H9 (cell line): ENCODE measurements around the gene TSC22D1. TPM values are rescaled to one million over a fixed set of nuclear protein-coding genes. Genes with fewer than 3 reads are reported as not detected.

Experiments used
- DNase-seq: peaks from one replicate; pipeline ENCODE4 v3.0.0-alpha.2; 2017
- H2AFZ ChIP-seq: one replicate; pipeline ENCODE4 v1.6.1; 2013; ENCODE audit warnings: mild to moderate bottlenecking, low read length, control low read depth, moderate library complexity
- H2AK5ac ChIP-seq: 2 replicates; pipeline ENCODE4 v1.6.1; 2013; ENCODE audit warnings: low read length, control low read depth, mixed read lengths; ENCODE audit not compliant: insufficient read length
- H2BK120ac ChIP-seq: one replicate; pipeline ENCODE4 v1.6.1; 2013; ENCODE audit warnings: low read depth, mild to moderate bottlenecking, low read length, control low read depth, inconsistent platforms; ENCODE audit not compliant: poor library complexity, severe bottlenecking
- H2BK12ac ChIP-seq: 2 replicates; pipeline ENCODE4 v1.6.1; 2013; ENCODE audit warnings: low read length, control low read depth, mixed read lengths, low read depth; ENCODE audit not compliant: insufficient read length
- H2BK15ac ChIP-seq: 2 replicates; pipeline ENCODE4 v1.6.1; 2013; ENCODE audit warnings: low read depth, low read length, control low read depth
- H2BK20ac ChIP-seq: one replicate; pipeline ENCODE4 v1.6.1; 2013; ENCODE audit warnings: low read depth, mild to moderate bottlenecking, low read length, control low read depth, inconsistent platforms; ENCODE audit not compliant: poor library complexity, severe bottlenecking
- H2BK5ac ChIP-seq: 2 replicates; pipeline ENCODE4 v1.6.1; 2013; ENCODE audit warnings: low read length, control low read depth, mixed read lengths; ENCODE audit not compliant: insufficient read length
- H3K14ac ChIP-seq: 2 replicates; pipeline ENCODE4 v1.6.1; 2013; ENCODE audit warnings: low read length, control low read depth; ENCODE audit not compliant: insufficient read depth
- H3K18ac ChIP-seq: 2 replicates; pipeline ENCODE4 v1.6.1; 2013; ENCODE audit warnings: low read depth, mild to moderate bottlenecking, mixed read lengths, low read length, control low read depth; ENCODE audit not compliant: insufficient read length
- H3K23ac ChIP-seq: 2 replicates; pipeline ENCODE4 v1.6.1; 2013; ENCODE audit warnings: low read length, control low read depth, mixed read lengths, low read depth; ENCODE audit not compliant: insufficient read length
- H3K23me2 ChIP-seq: 2 replicates; pipeline ENCODE4 v1.6.1; 2013; ENCODE audit warnings: low read depth, mild to moderate bottlenecking, mixed read lengths, low read length, control low read depth; ENCODE audit not compliant: insufficient read length, poor library complexity, severe bottlenecking
- H3K27ac ChIP-seq: 2 replicates; pipeline ENCODE4 v1.5.1; 2013; ENCODE audit warnings: low read length, control low read depth, mixed read lengths, low read depth; ENCODE audit not compliant: insufficient read length
- H3K27me3 ChIP-seq: 2 replicates; pipeline ENCODE4 v1.6.1; 2013; ENCODE audit warnings: low read length, control low read depth, inconsistent platforms; ENCODE audit not compliant: insufficient read depth
- H3K4ac ChIP-seq: 2 replicates; pipeline ENCODE4 v1.6.1; 2013; ENCODE audit warnings: low read depth, mild to moderate bottlenecking, control low read depth, inconsistent platforms, low read length, moderate library complexity
- H3K4me1 ChIP-seq: 2 replicates; pipeline ENCODE4 v1.6.1; 2013; ENCODE audit warnings: low read length, control low read depth, inconsistent platforms; ENCODE audit not compliant: insufficient read depth
- H3K4me2 ChIP-seq: 2 replicates; pipeline ENCODE4 v1.6.1; 2013; ENCODE audit warnings: low read length, control low read depth, mixed read lengths; ENCODE audit not compliant: insufficient read length, insufficient read depth
- H3K56ac ChIP-seq: 2 replicates; pipeline ENCODE4 v1.6.1; 2013; ENCODE audit warnings: low read depth, mild to moderate bottlenecking, mixed read lengths, low read length, control low read depth; ENCODE audit not compliant: insufficient read length
- H3K79me1 ChIP-seq: 2 replicates; pipeline ENCODE4 v1.6.1; 2013; ENCODE audit warnings: low read depth, mild to moderate bottlenecking, moderate library complexity, low read length, control low read depth, inconsistent platforms; ENCODE audit not compliant: insufficient read depth, poor library complexity, severe bottlenecking
- H3K79me2 ChIP-seq: 2 replicates; pipeline ENCODE4 v1.6.1; 2013; ENCODE audit warnings: low read length, control low read depth, inconsistent platforms; ENCODE audit not compliant: insufficient read depth
- H3K9ac ChIP-seq: 2 replicates; pipeline ENCODE4 v1.6.1; 2013; ENCODE audit warnings: low read length, control low read depth, mixed read lengths; ENCODE audit not compliant: insufficient read length; ENCODE audit errors: extremely low read depth
- H3K9me3 ChIP-seq: one replicate; pipeline ENCODE4 v1.6.1; 2013; ENCODE audit warnings: low read depth, low read length, inconsistent platforms; ENCODE audit not compliant: control insufficient read depth
- H3T11ph ChIP-seq: one replicate; pipeline ENCODE4 v1.6.1; 2013; ENCODE audit warnings: mild to moderate bottlenecking, low read length, control low read depth, inconsistent platforms
- H4K20me1 ChIP-seq: one replicate; pipeline ENCODE4 v1.6.1; 2013; ENCODE audit not compliant: control insufficient read depth, insufficient read length, insufficient read depth
- H4K5ac ChIP-seq: 2 replicates; pipeline ENCODE4 v1.6.1; 2013; ENCODE audit warnings: low read depth, mild to moderate bottlenecking, mixed read lengths, low read length, control low read depth; ENCODE audit not compliant: insufficient read length
- H4K8ac ChIP-seq: replicated peaks from 2 replicates; pipeline ENCODE4 v1.6.1; 2013; ENCODE audit warnings: low read length, control low read depth, mixed read lengths, low read depth; ENCODE audit not compliant: insufficient read length
- H4K91ac ChIP-seq: 2 replicates; pipeline ENCODE4 v1.6.1; 2013; ENCODE audit warnings: low read depth, mild to moderate bottlenecking, moderate library complexity, mixed read lengths, low read length, control low read depth; ENCODE audit not compliant: insufficient read length
- H3K27ac Mint-ChIP-seq, 3 experiments: 2 replicates in 2 of 3; 3 replicates in 1 of 3; pipeline ENCODE4 v1.8.0; 2020 to 2021; ENCODE audit warnings: mixed read lengths in 3 of 3, mild to moderate bottlenecking in 1 of 3, moderate library complexity in 1 of 3
- H3K27me3 Mint-ChIP-seq: 2 replicates; pipeline ENCODE4 v1.8.0; 2021; ENCODE audit warnings: low read depth, mild to moderate bottlenecking, moderate library complexity, mixed read lengths
- H3K36me3 Mint-ChIP-seq, 3 experiments: 2 replicates in 2 of 3; 3 replicates in 1 of 3; pipeline ENCODE4 v1.8.0; 2020 to 2021; ENCODE audit warnings: low read depth in 3 of 3, mixed read lengths in 3 of 3; ENCODE audit not compliant: insufficient read depth in 1 of 3
- H3K4me1 Mint-ChIP-seq, 2 experiments: 2 replicates each; pipeline ENCODE4 v1.8.0; 2020; ENCODE audit warnings: mixed read lengths in 2 of 2
- H3K4me3 Mint-ChIP-seq, 2 experiments: 2 replicates in 1 of 2; 3 replicates in 1 of 2; pipeline ENCODE4 v1.8.0; 2020 to 2021; ENCODE audit warnings: mild to moderate bottlenecking in 2 of 2, mixed read lengths in 2 of 2, moderate library complexity in 1 of 2
- H3K9me3 Mint-ChIP-seq, 2 experiments: 2 replicates in 1 of 2; 3 replicates in 1 of 2; pipeline ENCODE4 v1.8.0; 2020; ENCODE audit warnings: mild to moderate bottlenecking in 2 of 2, mixed read lengths in 2 of 2, moderate library complexity in 1 of 2
- CTCF ChIP-seq: fragments of 200-600 bp; sonication (generic); conservative IDR thresholded peaks from 3 replicates; pipeline ENCODE4 v1.8.0; 2021; ENCODE audit warnings: antibody characterized with exemption, mild to moderate bottlenecking
- WGBS: extraction: QIAGEN DNeasy Blood & Tissue Kit; methylation state at CpG from one replicate; pipeline ENCODE4 v1.1.7; 2013; ENCODE audit warnings: missing lambda C conversion rate, low lambda C conversion rate, mixed read lengths; ENCODE audit not compliant: insufficient read length; ENCODE audit errors: extremely low coverage; 5-methylcytosine and 5-hydroxymethylcytosine counted together
- total RNA-seq: library from RNA; stranded (reverse); gene quantifications from 2 replicates; pipeline ENCODE4 v1.2.1, GENCODE V29; 2021

TSC22D1 gene
- total RNA-seq, 1 experiment from 2014 or later = 76.7 TPM

- H3K27me3 Mint-ChIP-seq = no peaks in the 10 kb centered on the region; the same call in 1 of the 2 replicates
- Histone ChIP-seq H3K9ac (no peak overlapping the region), H3K27me3 (no peaks in the 10 kb centered on the region), H3K27ac (no peak overlapping the region), H4K8ac (no peak overlapping the region), H3K9me3 (no peaks in the 10 kb centered on the region), H3K79me1 (peaks cover 6% of the 10 kb centered on the region), H2BK12ac (no peak overlapping the region), H3K4me2 (no peak overlapping the region), H3K18ac (no peak overlapping the region), H2BK15ac (no peak overlapping the region), H2AFZ (no peak overlapping the region), H3K79me2 (no peaks in the 10 kb centered on the region), H3K14ac (no peak overlapping the region), H2AK5ac (no peak overlapping the region), H3K4ac (no peak overlapping the region), H3K23ac (no peak overlapping the region), H3K4me1 (0 out of 2 replicates have a peak, but pooled peaks cover 2% of the 10 kb centered on the region), H2BK120ac (no peak overlapping the region), H3T11ph (no peak overlapping the region), H4K5ac (no peak overlapping the region), H3K23me2 (no peaks in the 10 kb centered on the region), H2BK5ac (no peak overlapping the region), H3K56ac (no peak overlapping the region), H4K20me1 (no peaks in the 10 kb centered on the region), H2BK20ac (no peak overlapping the region), H4K91ac (no peak overlapping the region)
- peaks cover 0 to 4% of the 10 kb centered on the region in 2 experiments; a peak in 1 of 5 replicates for H3K9me3 Mint-ChIP-seq
- H3K4me1 Mint-ChIP-seq = peaks cover 7 to 12% of the 10 kb centered on the region in 2 experiments; a peak in 3 of 4 replicates
- no peak overlapping the region for H3K4me3 Mint-ChIP-seq
- H3K36me3 Mint-ChIP-seq = peaks cover 5 to 13% (median 9%) of the 10 kb centered on the region in 3 experiments
- no peak for TF ChIP-seq CTCF
- no peak overlapping the region for H3K27ac Mint-ChIP-seq
- WGBS = no CpG with 5 or more reads among the region's 7 CpGs
- DNase-seq = no peak
Measured at GRCh38 chr13:44451651-44452050, 124.5 kb downstream of the TSC22D1 start.
